Measurements from ENCODE around the gene FCRL5. TPM values are rescaled to one million over a fixed set of nuclear protein-coding genes. Genes with fewer than 3 reads are reported as not detected.

Gene FCRL5
- total and polyA plus RNA-seq, 2 donors (not counting 3 experiments of a cell fraction or from before 2014, with no cell fraction given) = not detected

GRCh38 chr1:157519451-157519850, 32.9 kb downstream of the FCRL5 start:
- H3K9me1 ChIP-seq (replicated peaks; ENCODE audit: control insufficient read depth, extremely low read depth, insufficient read depth, low read length) = no peaks in the 10 kb centered on the region
- FAIRE-seq (no peak), DNase-seq (ENCODE audit: low read depth, low spot score) (no peak)
- no peak overlapping the region for H3K4me3 ChIP-seq (replicated peaks in 1 of 3; ENCODE audit: insufficient read depth in 1 of 3, low read depth in 1 of 3, low read length in 3 of 3)
- ChIA-PET CTCF (interaction anchor here (0.9 kb wide), 1 partner anchor 61 kb away, joined by 3 read pairs; no protein-coding TSS in a partner anchor), POLR2A (no interaction called here)
- no peak overlapping the region for H3K27ac ChIP-seq (ENCODE audit: insufficient read depth, low read depth, low read length)
- intact Hi-C loops (cut with micrococcal nuclease) (no loop called here), dilution Hi-C loops (cut with MboI; ENCODE audit: extremely low pct_ligation_motif_present, low sequenced_read_pairs) (no loop called here)
- no peaks in the 10 kb centered on the region for H3K4me1 ChIP-seq (ENCODE audit: control insufficient read depth, extremely low read depth, insufficient read depth, low read length)
- BruUV-seq (replicated peaks) = no TSS peak
- no peak overlapping the region for H3K4me2 ChIP-seq (ENCODE audit: insufficient read depth, low read length)
- no peaks in the 10 kb centered on the region for H3K27me3 ChIP-seq (ENCODE audit: control insufficient read depth in 2 of 2, insufficient read depth in 2 of 2, low read length in 2 of 2)
- TF ChIP-seq MAX (IDR thresholded peaks at IDR 0.05; ENCODE audit: insufficient read depth, insufficient read length) (no peak), FOS (IDR thresholded peaks at IDR 0.05; ENCODE audit: borderline replicate concordance, insufficient read depth, low read length) (no peak), POLR2AphosphoS5 (IDR thresholded peaks at IDR 0.05; ENCODE audit: insufficient read depth, low read depth, low read length) (no peak), CTCF (IDR thresholded peaks at IDR 0.05; ENCODE audit: extremely low read depth in 1 of 2, insufficient read depth in 1 of 2, low read depth in 1 of 2, low read length in 2 of 2) (no peak), JUN (IDR thresholded peaks at IDR 0.05; ENCODE audit: borderline replicate concordance, insufficient read depth, insufficient read length, low read depth) (no peak), EZH2 (IDR thresholded peaks at IDR 0.05; ENCODE audit: borderline replicate concordance, low read depth, low read length, severe bottlenecking) (no peak), MYC (IDR thresholded peaks at IDR 0.05; ENCODE audit: low read depth, low read length) (no peak), POLR2A (IDR thresholded peaks at IDR 0.05; ENCODE audit: low read depth, low read length) (no peak), GATA2 (IDR thresholded peaks at IDR 0.05; ENCODE audit: insufficient read depth, insufficient read length, low read depth, low read length) (no peak)
- H3K79me2 ChIP-seq (ENCODE audit: control insufficient read depth, insufficient read depth, low read length) = no peaks in the 10 kb centered on the region
- H3K9me3 ChIP-seq (replicated peaks; ENCODE audit: control insufficient read depth, insufficient read depth, low read length) = no peaks in the 10 kb centered on the region
- no peak overlapping the region for H2AFZ ChIP-seq (ENCODE audit: low read depth, low read length)
- H3K36me3 ChIP-seq (ENCODE audit: control insufficient read depth in 2 of 2, extremely low read depth in 1 of 2, insufficient read depth in 2 of 2, low read length in 2 of 2) = no peaks in the 10 kb centered on the region
- no peaks in the 10 kb centered on the region for H4K20me1 ChIP-seq (replicated peaks; ENCODE audit: control insufficient read depth, extremely low read depth, insufficient read depth, low read length)
- H3K9ac ChIP-seq (replicated peaks; ENCODE audit: extremely low read depth, insufficient read depth, low read length) = no peak overlapping the region
